HG02852 (cell line): ENCODE data around the gene RTN1.
A peak's percentile ranks its signal among the peaks of the same experiment; 100 is the strongest.
"Not testable (repeated sequence)": the region's sequence is repeated elsewhere in the genome, so short reads cannot be mapped to it uniquely, and the experiment has no call there.

Source experiments
- ATAC-seq: cut with Tn5 transposase; IDR thresholded peaks from one replicate; pipeline ENCODE4 v1.9.1; 2021; ENCODE audit warnings: mild to moderate bottlenecking, moderate library complexity; ENCODE audit not compliant: unreplicated experiment

RTN1 gene

GRCh38 chr14:59707778-59708561 is 162.6 kb downstream of the RTN1 start:
- no peak for ATAC-seq

GRCh38 chr14:59705866-59706265 is 164.7 kb downstream of the RTN1 start:
- no peak for ATAC-seq

- ATAC-seq: no peak
Measured at GRCh38 chr14:59705245-59705644, 165.3 kb downstream of the RTN1 start.

GRCh38 chr14:59704054-59704645 is 166.4 kb downstream of the RTN1 start:
- no peak for ATAC-seq

GRCh38 chr14:59699442-59699841 is 171.1 kb downstream of the RTN1 start:
- ATAC-seq: no peak

GRCh38 chr14:59698793-59699192 is 171.8 kb downstream of the RTN1 start:
- ATAC-seq: no peak

GRCh38 chr14:59695198-59695597 is 175.4 kb downstream of the RTN1 start:
- ATAC-seq: no peak

- no peak for ATAC-seq
Measured at GRCh38 chr14:59691266-59691665, 179.3 kb downstream of the RTN1 start.

- ATAC-seq: no peak
Measured at GRCh38 chr14:59690426-59690825, 180.2 kb downstream of the RTN1 start.

GRCh38 chr14:59688224-59689170 is 182.1 kb downstream of the RTN1 start:
- peak; percentile 96 for ATAC-seq

- no peak for ATAC-seq
Measured at GRCh38 chr14:59687663-59688062, 182.9 kb downstream of the RTN1 start.

GRCh38 chr14:59679872-59680271 is 190.7 kb downstream of the RTN1 start:
- no peak for ATAC-seq

- no peak for ATAC-seq
Measured at GRCh38 chr14:59678352-59678751, 192.2 kb downstream of the RTN1 start.

GRCh38 chr14:59677771-59678231 is 192.8 kb downstream of the RTN1 start:
- no peak for ATAC-seq

GRCh38 chr14:59675394-59675793 is 195.2 kb downstream of the RTN1 start:
- no peak for ATAC-seq

- no peak for ATAC-seq
Measured at GRCh38 chr14:59664741-59665140, 205.8 kb downstream of the RTN1 start.

- ATAC-seq: no peak
Measured at GRCh38 chr14:59657769-59658168, 212.8 kb downstream of the RTN1 start.

GRCh38 chr14:59656473-59656872 is 214.1 kb downstream of the RTN1 start:
- ATAC-seq: no peak

GRCh38 chr14:59654131-59654530 is 216.4 kb downstream of the RTN1 start:
- not testable (repeated sequence) for ATAC-seq

- ATAC-seq: not testable (repeated sequence)
Measured at GRCh38 chr14:59646832-59647231, 223.7 kb downstream of the RTN1 start.

GRCh38 chr14:59638885-59639284 is 231.7 kb downstream of the RTN1 start:
- ATAC-seq: no peak
